ENCODE data around the gene DHRS1.
A peak's percentile ranks its signal among the peaks of the same experiment; 100 is the strongest.

- TF ChIP-seq POLR2A (IDR thresholded peaks at IDR 0.05; ENCODE audit: low read depth, low read length) (peak; percentile 63; the same call in 1 of the 2 replicates), CTCF (conservative IDR thresholded peaks at IDR 0.05; ENCODE audit: low read depth, low read length) (peak; percentile 87), CHD1 (IDR thresholded peaks at IDR 0.05; ENCODE audit: low read depth, low read length) (no peak), RCOR1 (IDR thresholded peaks at IDR 0.05; ENCODE audit: insufficient replicate concordance, low read length) (no peak), RAD21 (IDR thresholded peaks at IDR 0.05; ENCODE audit: low read length) (0 out of 2 replicates have a peak, but pooled peaks have one; percentile 30), USF2 (IDR thresholded peaks at IDR 0.05; ENCODE audit: low read depth, low read length) (peak; percentile 1; the same call in 1 of the 2 replicates), CEBPB (IDR thresholded peaks at IDR 0.05; ENCODE audit: low read depth, low read length) (no peak), BHLHE40 (IDR thresholded peaks at IDR 0.05; ENCODE audit: low read depth, low read length) (peak; percentile 38), FOS (IDR thresholded peaks at IDR 0.05; ENCODE audit: low read depth, low read length) (no peak), MXI1 (IDR thresholded peaks at IDR 0.05; ENCODE audit: borderline replicate concordance, low read depth, low read length) (peak; percentile 71; the same call in 1 of the 2 replicates)
Measured at GRCh38 chr14:24271134-24271833, 28.3 kb downstream of the DHRS1 start, which contains the start of gene RABGGTA.
